NCI-H1048 (cell line): ENCODE results near the gene USP20.

Experiments used
- DNase-seq: peaks from one replicate; lab custom pipeline; 2025; lab: John Stamatoyannopoulos, UW

USP20 gene

DNA sequence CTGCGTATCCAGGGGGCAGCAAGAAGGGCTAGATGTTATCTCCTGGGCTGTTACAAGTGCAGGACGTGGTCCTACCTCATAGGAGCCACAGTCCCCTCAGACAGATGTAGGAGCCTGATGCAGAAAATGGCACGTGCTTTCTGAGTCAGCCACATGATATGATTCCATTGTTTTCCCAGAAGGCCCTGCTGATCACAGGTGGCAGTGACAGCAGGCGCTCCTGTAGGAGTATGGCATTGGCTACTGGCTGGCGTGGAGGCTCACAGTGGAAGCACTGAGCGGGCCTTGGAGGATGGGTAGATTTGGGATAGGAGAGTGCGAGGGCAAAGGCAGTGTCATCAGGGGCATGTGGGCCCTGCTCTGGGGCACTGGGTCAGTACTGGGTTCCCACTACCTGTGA is 21.9 kb downstream of the USP20 start:
- no peak for DNase-seq

DNA sequence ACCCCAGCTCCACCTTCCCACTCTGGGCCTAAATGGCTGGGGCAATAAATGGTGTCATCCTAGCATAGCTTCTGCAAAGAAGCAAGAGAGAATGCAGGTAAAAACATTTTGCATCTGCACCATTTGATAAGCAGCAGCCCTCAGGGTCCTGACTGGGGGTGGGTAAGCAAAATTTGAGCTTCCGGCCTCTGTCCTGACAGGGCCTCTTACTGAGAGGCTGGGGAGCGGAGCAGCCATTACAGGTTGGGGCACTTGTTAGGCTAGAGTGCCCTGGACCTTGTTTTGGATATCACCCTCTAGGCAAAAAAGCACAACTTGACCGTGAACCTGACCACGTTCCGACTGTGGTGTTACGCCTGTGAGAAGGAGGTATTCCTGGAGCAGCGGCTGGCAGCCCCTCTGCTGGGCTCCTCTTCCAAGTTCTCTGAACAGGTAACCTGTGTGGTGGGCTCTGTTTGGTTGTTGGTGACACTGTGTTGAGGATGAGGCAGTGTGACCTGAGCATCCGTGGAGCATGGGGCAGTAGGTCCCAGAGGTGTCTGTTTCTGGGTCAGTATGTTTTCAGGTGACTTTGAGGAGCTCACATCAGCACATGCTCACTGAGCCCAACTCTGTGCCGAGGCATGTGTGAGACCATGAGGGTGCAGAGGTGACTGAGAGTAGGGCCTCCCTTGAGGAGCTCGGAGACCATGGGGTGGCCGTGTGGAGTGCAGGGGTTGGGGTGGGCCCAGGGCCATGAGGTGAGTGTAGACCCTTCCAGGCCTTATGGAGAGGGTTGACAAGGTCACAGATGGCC is 23.1 kb downstream of the USP20 start:
- DNase-seq, result no peak

DNA sequence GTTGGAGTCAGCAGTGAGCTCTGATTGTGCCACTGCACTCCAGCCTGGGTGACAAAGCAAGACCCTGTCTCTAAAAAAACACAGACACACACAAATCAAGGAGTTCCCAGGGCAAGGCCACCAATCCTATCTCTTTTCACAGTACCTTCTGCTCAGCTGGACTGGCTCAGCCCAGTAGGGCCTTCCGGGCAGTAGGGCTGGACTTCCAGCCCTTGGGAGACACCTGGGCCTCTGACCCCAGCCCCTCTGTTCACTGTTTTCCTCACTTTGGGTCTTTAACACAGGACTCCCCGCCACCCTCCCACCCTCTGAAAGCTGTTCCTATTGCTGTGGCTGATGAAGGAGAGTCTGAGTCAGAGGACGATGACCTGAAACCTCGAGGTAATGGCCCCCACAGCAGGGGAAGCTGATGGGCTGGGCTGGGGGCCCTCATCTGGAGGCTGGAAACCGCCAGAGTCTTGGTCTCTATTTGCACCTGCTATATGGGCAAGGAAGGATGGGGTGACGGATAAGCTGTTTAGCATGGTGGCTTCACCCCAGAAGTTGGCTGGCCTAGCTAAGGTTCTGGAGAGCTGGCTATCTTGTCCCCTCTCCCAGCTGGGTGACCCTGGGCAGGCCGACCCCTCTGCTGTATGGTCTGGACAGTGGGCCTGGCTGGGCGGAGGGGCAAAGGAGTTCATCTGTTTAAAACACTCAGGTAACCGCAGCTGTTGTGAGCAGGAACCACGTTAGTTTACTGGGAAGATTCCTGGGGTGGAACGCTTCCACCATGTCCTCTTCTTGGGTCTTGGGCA is 25.6 kb downstream of the USP20 start:
- no peak for DNase-seq

DNA sequence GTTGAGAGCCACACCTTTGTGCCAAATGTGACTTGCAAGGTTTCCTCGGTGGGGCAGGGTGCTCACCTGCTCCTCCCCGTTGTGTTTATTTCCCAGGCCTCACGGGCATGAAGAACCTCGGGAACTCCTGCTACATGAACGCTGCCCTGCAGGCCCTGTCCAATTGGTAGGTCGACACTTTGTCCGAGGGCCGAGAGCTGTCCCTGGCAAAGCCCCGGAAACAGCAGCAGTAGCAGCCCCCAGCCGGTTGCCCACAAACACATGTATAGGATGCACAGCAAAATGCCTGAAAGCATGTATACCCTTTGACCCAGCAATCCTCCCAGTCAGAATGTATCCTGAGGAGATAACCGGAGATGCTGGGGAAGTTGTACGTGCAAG is 26.2 kb downstream of the USP20 start:
- no peak for DNase-seq

DNA sequence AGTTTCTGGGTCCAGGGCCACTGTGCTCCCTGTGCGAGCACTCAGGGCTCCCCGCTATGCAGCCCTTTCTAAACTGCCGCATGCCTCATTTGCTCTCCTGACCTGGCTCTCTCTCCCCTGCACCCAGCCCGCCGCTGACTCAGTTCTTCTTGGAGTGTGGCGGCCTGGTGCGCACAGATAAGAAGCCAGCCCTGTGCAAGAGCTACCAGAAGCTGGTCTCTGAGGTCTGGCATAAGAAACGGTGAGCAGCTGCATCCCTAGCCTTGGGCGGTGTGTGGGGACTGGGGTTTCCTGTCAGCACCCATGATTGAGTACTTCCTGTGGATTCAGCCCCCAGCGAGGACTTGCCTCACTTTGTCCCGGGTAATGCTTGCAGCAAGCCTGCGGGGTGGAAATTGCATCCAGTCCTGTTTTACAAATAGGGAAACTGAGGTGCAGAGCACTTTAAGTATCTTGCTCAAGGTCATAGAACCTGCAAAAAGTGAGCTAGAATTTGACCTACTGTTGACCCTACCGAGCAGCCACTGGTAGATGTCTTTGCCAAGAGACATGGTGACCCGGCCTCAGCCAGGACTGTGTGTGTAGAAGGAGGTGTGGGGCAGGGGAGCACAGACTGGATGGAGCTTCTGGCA is 27.9 kb downstream of the USP20 start:
- no peak for DNase-seq

DNA sequence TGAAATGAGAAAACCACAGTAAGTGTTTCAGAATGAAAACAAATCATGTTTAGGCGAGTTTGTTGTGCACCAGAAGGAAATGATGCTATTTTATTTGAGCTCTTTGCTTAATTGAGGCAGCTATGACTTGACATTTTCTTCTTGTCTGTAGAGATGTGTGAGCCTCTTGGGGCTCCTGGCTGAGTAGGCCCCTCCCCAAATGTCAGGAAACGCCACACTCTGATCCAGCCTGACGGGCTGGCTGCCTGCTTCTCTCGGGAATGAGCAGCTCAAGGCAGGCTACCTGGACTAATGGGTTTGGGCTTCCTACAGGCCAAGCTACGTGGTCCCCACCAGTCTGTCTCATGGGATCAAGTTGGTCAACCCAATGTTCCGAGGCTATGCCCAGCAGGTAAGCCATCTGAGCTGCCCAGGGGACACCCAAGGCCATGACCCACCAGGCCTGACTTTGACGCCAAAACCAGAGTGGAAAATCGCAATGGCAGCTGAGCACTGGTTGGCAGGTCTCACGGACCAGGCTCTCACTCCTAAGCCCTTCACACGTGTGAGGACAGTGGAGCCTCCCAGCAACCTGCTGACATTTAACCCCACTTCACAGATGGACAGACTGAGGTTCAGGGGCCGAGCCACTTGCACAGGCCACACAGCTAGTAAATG is 29.9 kb downstream of the USP20 start:
- no peak for DNase-seq

DNA sequence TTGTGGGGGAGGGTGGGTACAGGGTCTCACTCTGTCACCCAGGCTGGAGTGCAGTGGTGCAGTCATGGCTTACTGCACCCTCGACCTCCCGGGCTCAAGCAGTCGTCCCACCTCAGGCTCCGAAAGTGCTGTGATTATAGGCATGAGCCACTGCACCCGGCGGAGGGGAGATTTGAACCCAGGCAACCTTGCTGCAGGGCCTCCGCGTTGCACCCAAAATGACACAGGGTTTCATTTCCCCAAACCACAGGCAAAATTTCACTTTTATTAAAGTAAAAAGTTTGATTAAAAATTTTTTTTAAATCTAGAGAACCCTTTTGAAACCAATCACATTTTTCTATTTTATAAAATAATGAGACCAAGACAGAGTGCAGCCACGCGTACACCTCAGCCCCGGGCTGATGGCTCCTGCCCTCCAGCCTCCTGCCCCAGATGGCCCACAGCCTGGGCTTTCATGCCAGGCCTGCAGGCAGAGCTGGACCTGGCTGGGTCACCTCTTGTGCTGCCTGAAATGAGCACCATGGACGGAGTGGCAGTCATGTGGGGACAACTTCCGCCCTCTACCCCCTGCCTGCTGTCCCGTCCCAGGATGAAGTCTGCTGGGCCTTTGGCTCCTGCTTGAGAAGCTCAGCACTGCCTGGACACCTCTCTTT is 30.5 kb downstream of the USP20 start:
- no peak for DNase-seq

DNA sequence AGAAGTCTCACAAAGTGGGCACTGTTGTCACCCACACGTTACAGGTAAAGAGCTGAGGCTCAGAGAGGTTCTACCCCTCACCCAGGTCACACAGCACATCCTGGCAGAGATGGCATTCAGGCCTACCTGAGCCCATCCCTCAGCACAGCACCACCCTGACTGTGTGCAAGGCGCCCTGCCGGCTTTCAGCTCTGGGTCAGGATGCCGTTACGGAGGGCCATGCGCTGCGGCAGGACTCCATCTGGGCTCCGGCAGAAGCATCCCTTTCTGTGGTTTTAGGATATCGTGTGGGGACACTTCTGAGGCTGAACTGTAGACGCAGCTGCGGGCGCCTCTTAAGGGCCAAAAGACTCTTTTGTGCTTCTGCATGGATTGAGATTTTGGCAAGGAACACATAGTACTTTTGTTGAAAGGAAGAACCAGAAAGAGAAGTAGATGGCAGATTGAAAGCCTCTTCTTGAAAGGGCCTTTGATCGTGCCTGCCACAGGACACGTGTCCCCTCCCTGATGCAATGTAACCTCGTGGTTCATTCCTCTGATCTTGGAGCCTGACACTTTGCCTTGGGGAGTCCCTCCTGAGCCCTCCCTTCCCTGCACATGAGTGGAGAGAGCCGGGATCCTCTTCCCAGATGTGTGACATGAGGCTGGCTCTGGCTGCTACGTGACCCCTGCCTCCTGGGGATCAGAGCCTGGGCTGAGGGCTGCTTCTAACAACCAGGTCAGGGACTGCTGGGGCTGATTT is 31.3 kb downstream of the USP20 start:
- no peak for DNase-seq

DNA sequence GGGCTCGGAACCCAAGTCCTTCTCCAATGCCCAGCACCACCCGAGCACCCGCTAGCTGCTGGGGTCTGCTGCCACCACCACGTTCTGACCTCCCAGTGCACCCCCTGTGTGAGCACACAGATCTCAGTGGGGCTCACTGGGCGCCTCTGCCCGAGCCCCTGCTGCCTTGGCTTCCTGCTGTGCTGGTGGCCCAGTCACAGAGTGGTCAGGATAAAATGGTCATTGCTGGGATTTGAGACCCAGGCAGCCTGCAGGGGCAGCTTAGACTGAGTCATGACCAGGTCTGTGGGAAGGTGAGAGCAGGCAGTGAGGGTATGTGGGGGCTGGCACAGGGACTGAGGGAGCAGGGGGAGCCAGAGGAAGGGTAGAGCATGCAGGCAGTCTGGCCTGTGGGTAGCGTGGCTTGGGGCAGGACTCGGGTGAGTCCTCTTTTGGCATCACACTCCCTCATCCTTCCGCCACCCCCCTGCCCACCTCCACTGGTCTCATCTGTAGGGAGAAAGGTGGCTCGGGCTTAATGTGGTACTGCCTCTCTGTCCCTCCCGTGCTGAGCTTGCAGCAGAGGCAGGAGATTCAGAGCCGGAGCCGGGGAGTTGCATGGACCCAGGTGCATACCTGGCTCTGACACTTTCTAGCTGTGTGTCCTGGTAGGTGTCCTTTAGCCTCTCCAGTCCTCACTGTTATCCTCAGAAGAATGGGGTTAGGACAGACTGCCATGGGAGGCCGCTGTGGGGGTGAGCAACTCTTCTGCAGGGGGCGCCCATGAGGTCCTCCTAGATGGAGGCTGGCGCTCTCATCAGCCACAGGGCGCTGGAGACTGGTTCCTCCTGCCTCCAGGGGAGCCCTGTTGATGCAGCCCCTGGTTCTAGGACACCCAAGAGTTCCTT is 32.1 kb downstream of the USP20 start:
- DNase-seq, result no peak

DNA sequence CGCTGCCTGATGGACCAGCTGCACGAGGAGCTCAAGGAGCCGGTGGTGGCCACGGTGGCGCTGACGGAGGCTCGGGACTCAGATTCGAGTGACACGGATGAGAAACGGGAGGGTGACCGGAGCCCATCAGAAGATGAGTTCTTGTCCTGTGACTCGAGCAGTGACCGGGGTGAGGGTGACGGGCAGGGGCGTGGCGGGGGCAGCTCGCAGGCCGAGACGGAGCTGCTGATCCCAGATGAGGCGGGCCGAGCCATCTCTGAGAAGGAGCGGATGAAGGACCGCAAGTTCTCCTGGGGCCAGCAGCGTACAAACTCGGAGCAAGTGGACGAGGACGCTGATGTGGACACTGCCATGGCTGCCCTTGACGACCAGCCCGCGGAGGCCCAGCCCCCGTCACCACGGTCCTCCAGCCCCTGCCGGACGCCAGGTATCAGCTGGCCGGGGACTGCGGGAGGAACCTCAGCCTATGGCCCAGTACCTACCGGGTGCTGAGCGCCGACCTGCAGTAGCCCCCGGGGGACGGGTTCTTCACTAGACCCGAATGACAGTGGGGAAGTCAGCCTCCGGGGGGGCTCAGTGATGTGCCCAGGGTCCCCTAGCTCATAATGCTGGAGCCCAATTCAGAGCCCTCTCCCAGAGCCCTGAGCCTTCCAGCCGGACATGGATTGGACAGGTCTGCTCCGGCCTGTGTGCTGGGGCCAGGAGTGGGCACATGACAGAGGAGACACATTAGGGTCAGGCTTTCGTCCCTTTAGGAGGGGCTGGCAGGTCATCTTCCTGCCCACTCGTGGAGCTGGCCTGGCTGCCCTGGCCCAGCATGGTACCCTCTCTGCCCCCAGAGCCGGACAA is 33.0 kb downstream of the USP20 start:
- no peak for DNase-seq

DNA sequence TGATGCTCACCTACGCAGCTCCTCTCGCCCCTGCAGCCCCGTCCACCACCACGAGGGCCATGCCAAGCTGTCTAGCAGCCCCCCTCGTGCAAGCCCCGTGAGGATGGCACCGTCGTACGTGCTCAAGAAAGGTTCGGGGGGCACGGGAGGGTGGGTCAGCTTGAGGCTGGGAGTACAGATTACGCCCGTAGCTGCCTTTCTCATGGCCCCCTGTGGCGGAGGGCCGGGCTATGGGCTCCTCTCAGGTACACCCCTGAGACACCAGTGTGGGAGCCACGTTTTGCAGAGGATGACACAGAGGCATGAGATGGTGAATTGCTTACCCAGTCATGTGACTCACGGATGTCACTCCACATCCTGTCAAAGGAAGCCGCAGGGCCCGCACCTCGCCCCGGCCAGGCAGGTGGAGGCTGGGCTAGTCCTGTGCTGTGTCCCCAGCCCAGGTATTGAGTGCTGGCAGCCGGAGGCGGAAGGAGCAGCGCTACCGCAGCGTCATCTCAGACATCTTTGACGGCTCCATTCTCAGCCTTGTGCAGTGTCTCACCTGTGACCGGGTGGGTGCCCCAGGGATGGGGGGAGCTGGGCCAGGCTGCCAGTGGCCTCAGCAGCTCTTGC is 33.7 kb downstream of the USP20 start:
- DNase-seq, result no peak

DNA sequence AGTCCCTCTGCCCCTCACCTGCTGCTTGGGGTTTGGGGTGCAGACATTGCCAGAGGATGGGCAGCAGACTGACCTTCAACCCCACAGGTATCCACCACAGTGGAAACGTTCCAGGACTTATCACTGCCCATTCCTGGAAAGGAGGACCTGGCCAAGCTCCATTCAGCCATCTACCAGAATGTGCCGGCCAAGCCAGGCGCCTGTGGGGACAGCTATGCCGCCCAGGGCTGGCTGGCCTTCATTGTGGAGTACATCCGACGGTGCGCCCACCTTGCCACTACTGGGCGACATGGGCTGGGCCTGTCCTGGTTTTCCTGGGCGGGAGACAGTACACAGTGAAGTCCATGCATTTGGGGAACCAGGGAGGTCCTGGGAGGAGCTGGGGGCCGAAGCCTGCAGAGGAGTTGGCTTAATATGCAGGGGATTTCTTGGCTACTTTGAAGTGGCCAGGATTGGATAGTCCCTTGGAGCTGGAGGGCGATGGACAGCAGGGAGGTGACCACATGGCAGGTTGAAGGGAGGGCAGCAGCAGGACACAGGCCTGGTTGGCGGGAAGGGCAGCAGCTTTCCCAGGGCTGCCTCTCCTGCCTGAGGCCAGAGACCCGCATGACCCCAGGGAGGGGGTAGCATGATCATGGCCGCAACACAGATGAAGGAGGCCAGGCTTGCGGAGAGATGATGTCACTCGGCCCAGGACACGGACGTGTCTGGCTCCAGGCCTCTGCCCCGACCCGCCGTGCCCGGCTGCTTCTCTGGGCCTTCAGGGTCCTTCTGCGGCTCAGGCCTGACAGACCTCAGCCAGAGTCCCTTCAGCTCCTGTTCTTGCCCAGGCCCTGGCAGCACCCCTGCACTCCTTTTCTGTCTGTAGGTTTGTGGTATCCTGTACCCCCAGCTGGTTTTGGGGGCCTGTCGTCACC is 34.6 kb downstream of the USP20 start:
- no peak for DNase-seq

DNA sequence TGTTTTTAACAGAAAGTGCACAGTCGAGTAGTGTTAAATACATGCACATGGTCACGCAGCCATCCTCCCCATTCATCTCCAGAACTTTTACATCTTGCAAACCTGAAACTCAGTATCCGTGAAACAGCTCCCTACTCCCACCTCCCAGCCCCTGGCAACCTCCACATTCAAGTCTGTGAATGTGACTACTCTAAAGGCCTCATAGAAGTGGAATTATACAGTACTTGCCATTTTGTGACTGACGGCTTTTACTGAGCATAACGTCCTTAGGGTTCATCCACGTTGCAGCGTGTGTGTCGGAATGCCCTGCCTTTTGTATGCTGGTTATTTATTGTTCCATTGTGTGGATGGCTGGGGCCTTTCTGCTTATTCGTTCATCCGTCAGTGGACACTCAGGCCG is 35.8 kb downstream of the USP20 start:
- no peak for DNase-seq

DNA sequence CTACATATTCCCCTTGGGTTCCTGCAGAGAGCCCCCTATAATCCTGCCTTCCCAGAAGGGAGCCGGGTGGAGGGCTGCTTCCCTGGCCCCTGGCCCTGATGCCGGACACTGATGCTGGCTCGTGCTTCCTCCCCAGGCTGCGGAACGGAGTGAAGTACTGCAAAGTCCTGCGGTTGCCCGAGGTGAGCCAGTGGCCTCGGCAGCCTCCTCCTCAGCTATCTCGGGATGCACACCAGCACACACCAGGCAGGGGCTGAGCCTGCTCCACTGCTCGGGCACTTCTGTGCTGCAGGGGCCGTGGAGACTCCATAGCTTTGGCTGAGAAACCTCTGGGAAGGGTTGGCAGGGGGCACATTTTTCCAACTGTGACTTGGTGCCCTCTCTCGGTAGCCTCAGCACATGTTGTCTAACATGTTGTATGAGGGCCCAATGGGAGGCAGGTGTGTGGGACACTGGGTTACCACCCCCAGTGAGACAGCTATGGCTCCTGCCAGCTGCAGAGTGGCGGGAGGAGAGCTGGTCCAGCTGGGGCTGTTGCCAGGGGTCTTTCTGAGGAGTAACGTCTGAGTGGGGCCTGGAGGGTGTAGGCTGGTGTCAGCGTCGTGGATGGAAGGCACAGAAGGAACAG is 38.4 kb downstream of the USP20 start:
- no peak for DNase-seq

DNA sequence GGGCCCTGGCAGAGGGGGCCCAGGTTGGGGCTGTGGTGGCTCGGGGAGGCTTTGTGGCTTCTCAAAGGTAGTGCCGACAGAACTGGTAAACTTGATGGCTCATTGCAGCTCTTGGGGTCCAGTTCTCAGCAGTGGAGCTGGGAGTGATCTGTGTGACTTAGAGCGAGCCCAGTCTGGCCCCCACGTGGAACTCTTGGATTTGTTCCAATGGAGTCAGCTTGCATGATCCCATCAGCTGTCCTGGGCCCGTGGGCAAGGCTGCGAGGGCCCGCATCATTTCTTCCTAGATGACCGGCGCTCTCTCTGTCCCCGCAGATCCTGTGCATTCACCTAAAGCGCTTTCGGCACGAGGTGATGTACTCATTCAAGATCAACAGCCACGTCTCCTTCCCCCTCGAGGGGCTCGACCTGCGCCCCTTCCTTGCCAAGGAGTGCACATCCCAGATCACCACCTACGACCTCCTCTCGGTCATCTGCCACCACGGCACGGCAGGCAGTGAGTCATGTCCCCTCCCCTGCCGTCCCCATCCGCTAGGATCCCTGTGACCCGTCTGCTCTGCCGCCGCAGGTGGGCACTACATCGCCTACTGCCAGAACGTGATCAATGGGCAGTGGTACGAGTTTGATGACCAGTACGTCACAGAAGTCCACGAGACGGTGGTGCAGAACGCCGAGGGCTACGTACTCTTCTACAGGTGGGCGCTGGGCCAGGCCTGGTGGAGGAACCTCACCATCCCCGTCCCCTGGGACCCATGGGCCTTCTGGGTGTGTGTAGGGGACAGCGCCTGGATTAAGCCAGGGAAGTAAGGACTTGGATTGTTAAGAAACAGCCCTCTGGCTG is 39.2 kb downstream of the USP20 start:
- DNase-seq, result no peak

DNA sequence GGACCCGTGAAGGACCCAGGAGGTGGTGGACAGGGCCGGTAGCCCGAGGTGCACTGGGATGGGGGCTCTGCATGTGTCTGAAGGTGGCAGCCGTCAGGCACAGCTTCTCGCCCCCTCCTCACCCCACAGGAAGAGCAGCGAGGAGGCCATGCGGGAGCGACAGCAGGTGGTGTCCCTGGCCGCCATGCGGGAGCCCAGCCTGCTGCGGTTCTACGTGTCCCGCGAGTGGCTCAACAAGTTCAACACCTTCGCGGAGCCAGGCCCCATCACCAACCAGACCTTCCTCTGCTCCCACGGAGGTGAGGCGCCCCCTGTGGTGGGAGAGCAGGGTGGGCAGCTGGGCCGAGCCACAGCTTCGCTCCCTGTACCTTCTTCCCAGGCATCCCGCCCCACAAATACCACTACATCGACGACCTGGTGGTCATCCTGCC is 39.9 kb downstream of the USP20 start:
- DNase-seq, result no peak
